ENCODE results near the gene EPHB2. TPM values are rescaled to one million over a fixed set of nuclear protein-coding genes. Genes with fewer than 3 reads are reported as not detected.

EPHB2 gene
- total RNA-seq, 1 experiment from 2014 or later = 18.5 TPM

- TF ChIP-seq ZNF512 (CRISPR knock-in tag; IDR thresholded peaks at IDR 0.05; ENCODE audit: borderline replicate concordance) (no peak), ZNF317 (CRISPR knock-in tag; IDR thresholded peaks at IDR 0.05; ENCODE audit: borderline replicate concordance, low read depth) (no peak), PRDM15 (CRISPR knock-in tag; IDR thresholded peaks at IDR 0.05) (no peak), MLX (CRISPR knock-in tag; IDR thresholded peaks at IDR 0.05) (no peak), FOXP4 (CRISPR knock-in tag; IDR thresholded peaks at IDR 0.05) (no peak), KAT7 (CRISPR knock-in tag; IDR thresholded peaks at IDR 0.05; ENCODE audit: borderline replicate concordance) (no peak), PREB (CRISPR knock-in tag; IDR thresholded peaks at IDR 0.05; ENCODE audit: borderline replicate concordance) (no peak), JUN (CRISPR knock-in tag; IDR thresholded peaks at IDR 0.05) (no peak)
These were observed 209.5 kb downstream of the EPHB2 start (continued) for GRCh38 chr1:22920026-22920733.

GRCh38 chr1:22920734-22921451, 210.3 kb downstream of the EPHB2 start:
- Mint-ChIP-seq H3K36me3 (no peaks in the 10 kb centered on the region), H3K4me1 (no peaks in the 10 kb centered on the region), H3K4me3 (no peak overlapping the region), H3K9me3 (no peaks in the 10 kb centered on the region), H3K27ac (no peak overlapping the region), H3K27me3 (ENCODE audit: low read depth) (no peaks in the 10 kb centered on the region)
- CTCF ChIA-PET = interaction anchor here (0.7 to 3.1 kb wide), 4 partner anchors 9 to 216 kb away, joined by 3 to 14 read pairs (median 4); no protein-coding TSS in a partner anchor
- DNase-seq (ENCODE audit: low spot score) (no peak), ATAC-seq (no peak)
- TF ChIP-seq CDX4 (CRISPR knock-in tag; IDR thresholded peaks at IDR 0.05; ENCODE audit: borderline replicate concordance) (no peak), FOXP1 (CRISPR knock-in tag; IDR thresholded peaks at IDR 0.05; ENCODE audit: borderline replicate concordance) (no peak), RELA (CRISPR knock-in tag; IDR thresholded peaks at IDR 0.05; ENCODE audit: borderline replicate concordance) (no peak), USF2 (CRISPR knock-in tag; IDR thresholded peaks at IDR 0.05) (no peak), ATF6 (CRISPR knock-in tag; IDR thresholded peaks at IDR 0.05) (no peak), ETV6 (CRISPR knock-in tag; IDR thresholded peaks at IDR 0.05) (no peak), ZSCAN18 (CRISPR knock-in tag; IDR thresholded peaks at IDR 0.05) (no peak), PRRX2 (CRISPR knock-in tag; IDR thresholded peaks at IDR 0.05) (no peak), JAZF1 (CRISPR knock-in tag; IDR thresholded peaks at IDR 0.05) (no peak)
- POLR2A ChIA-PET = interaction anchor here (0.6 kb wide), 1 partner anchor 9 kb away, joined by 3 read pairs; no protein-coding TSS in a partner anchor
